ENCODE data around the gene MARCO. TPM values are rescaled to one million over a fixed set of nuclear protein-coding genes. Genes with fewer than 3 reads are reported as not detected.

The MARCO gene
- total RNA-seq, 2 donors from 2014 or later = 0.57 TPM; not detected in 1

DNA sequence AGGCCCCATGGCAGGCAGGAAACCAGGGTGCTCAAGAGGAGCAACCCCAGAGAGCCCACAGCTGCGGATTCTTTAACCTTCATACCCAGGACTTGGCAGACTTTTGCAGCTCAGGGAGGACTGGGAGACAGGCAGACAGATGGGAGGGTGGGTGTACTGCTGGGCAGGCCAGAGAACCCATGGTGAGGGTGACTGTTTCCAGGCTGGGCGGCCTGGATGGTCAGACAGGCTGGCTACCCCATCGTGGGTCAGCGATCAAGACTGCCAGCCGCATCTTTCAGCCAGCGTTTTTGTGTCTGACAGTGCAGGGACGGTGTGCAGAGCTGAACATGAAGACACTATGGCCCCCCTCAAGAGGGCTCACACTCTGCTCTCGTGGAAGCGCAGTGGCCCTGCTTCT is 82.2 kb downstream of the MARCO start:
- intact Hi-C loops (cut with DNase I) = no loop called here

GRCh38 chr2:119024568-119024967 is 82.6 kb downstream of the MARCO start:
- DNase-seq (ENCODE audit: low spot score) = no peak
- Histone ChIP-seq H3K9me3 (no peaks in the 10 kb centered on the region), H3K27ac (no peak overlapping the region), H3K4me3 (no peak overlapping the region), H3K4me1 (replicated peaks) (no peaks in the 10 kb centered on the region), H3K27me3 (replicated peaks; ENCODE audit: insufficient read depth) (no peaks in the 10 kb centered on the region), H3K36me3 (no peaks in the 10 kb centered on the region)
- TF ChIP-seq CTCF (IDR thresholded peaks at IDR 0.05) (no peak), POLR2A (IDR thresholded peaks at IDR 0.05) (no peak), POLR2AphosphoS5 (IDR thresholded peaks at IDR 0.05) (no peak)
- intact Hi-C loops (cut with DNase I) = no loop called here
- 78% methylated on average over 3 of the region's 3 CpGs for WGBS

More for the DNA sequence above, 82.2 kb downstream of the MARCO start:
- 80% methylated on average over 9 of the region's 9 CpGs for WGBS
- TF ChIP-seq POLR2AphosphoS5 (IDR thresholded peaks at IDR 0.05) (no peak), CTCF (IDR thresholded peaks at IDR 0.05) (no peak), POLR2A (IDR thresholded peaks at IDR 0.05) (no peak)
- H3K27ac ChIP-seq = no peak overlapping the region
- H3K9me3 ChIP-seq = no peaks in the 10 kb centered on the region
- DNase-seq (ENCODE audit: low spot score) = no peak
- H3K36me3 ChIP-seq = no peaks in the 10 kb centered on the region
- no peaks in the 10 kb centered on the region for H3K4me1 ChIP-seq (replicated peaks)
- no peaks in the 10 kb centered on the region for H3K27me3 ChIP-seq (replicated peaks; ENCODE audit: insufficient read depth)
- no peak overlapping the region for H3K4me3 ChIP-seq

- TF ChIP-seq POLR2AphosphoS5 (IDR thresholded peaks at IDR 0.05) (no peak), CTCF (IDR thresholded peaks at IDR 0.05) (no peak), POLR2A (IDR thresholded peaks at IDR 0.05) (no peak)
- Histone ChIP-seq H3K9me3 (no peaks in the 10 kb centered on the region), H3K36me3 (no peaks in the 10 kb centered on the region), H3K4me3 (no peak overlapping the region), H3K4me1 (replicated peaks) (no peaks in the 10 kb centered on the region), H3K27me3 (replicated peaks; ENCODE audit: insufficient read depth) (no peaks in the 10 kb centered on the region), H3K27ac (no peak overlapping the region)
- intact Hi-C loops (cut with DNase I) = no loop called here
- DNase-seq (ENCODE audit: low spot score) = no peak
- WGBS = 82% methylated on average over 7 of the region's 7 CpGs
Observed at GRCh38 chr2:119025013-119025412, 83.0 kb downstream of the MARCO start.

DNA sequence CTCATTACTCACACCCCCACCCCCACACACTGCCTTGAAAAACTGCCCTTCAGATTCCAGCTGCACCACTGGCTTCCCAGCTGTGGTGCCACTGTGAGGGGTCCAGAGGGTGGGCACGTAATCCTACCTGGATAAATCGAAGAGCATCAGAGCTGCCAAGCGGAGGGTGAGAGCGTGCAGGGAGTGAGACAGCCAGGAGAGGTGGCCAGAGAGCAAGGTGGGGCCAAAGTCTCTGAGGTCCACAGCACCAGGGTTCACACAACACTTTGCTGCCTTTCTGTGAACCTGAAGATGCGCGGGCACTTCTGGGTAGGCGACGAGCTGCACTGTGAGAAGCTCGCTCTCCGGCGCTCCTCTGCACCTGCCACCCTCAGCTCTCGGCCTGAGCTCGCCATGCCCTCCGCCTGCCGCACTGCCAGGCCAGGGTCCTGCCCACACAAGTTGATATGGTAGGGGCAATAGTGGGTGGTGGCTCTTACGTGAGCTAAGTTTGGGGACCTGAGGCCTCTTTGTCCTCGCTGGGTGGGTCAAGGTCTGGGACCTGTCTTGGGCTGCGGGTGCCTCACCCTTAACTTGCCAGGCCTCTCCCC is 83.9 kb downstream of the MARCO start:
- Histone ChIP-seq H3K27me3 (replicated peaks; ENCODE audit: insufficient read depth) (no peaks in the 10 kb centered on the region), H3K4me3 (no peak overlapping the region), H3K36me3 (no peaks in the 10 kb centered on the region), H3K4me1 (replicated peaks) (no peaks in the 10 kb centered on the region), H3K27ac (no peak overlapping the region), H3K9me3 (no peaks in the 10 kb centered on the region)
- DNase-seq (ENCODE audit: low spot score) = no peak
- WGBS = 87% methylated on average over 18 of the region's 18 CpGs
- TF ChIP-seq POLR2A (IDR thresholded peaks at IDR 0.05) = no peak
- TF ChIP-seq CTCF (IDR thresholded peaks at IDR 0.05) = no peak
- TF ChIP-seq POLR2AphosphoS5 (IDR thresholded peaks at IDR 0.05) = no peak
- intact Hi-C loops (cut with DNase I) = no loop called here

GRCh38 chr2:119026890-119027289 is 84.9 kb downstream of the MARCO start:
- WGBS = 60% methylated on average over 5 of the region's 5 CpGs

More at GRCh38 chr2:119026890-119027289, 84.9 kb downstream of the MARCO start:
- H3K9me3 ChIP-seq = no peaks in the 10 kb centered on the region
- H3K4me1 ChIP-seq (replicated peaks) = no peaks in the 10 kb centered on the region
- intact Hi-C loops (cut with DNase I) = no loop called here
- TF ChIP-seq POLR2AphosphoS5 (IDR thresholded peaks at IDR 0.05) (no peak), POLR2A (IDR thresholded peaks at IDR 0.05) (no peak), CTCF (IDR thresholded peaks at IDR 0.05) (no peak)
- no peak overlapping the region for H3K4me3 ChIP-seq
- H3K27me3 ChIP-seq (replicated peaks; ENCODE audit: insufficient read depth) = no peaks in the 10 kb centered on the region
- DNase-seq (ENCODE audit: low spot score) = no peak
- H3K27ac ChIP-seq = no peak overlapping the region
- no peaks in the 10 kb centered on the region for H3K36me3 ChIP-seq

Measured in prostate gland (tissue), 2 donors.